Retinal pigment epithelial cell (primary cell): Measurements from ENCODE around the gene EVC2.

Experiments used
- DNase-seq: peaks from one replicate; pipeline ENCODE4 v3.0.0-alpha.2; 2010; ENCODE audit warnings: low read depth
- H3K4me3 ChIP-seq: 2 replicates; pipeline ENCODE4 v1.5.1; 2011; ENCODE audit warnings: mild to moderate bottlenecking, low read length, control low read depth, moderate library complexity
- CTCF ChIP-seq: conservative IDR thresholded peaks from 2 replicates; pipeline ENCODE4 v1.5.1; 2011; ENCODE audit warnings: low read depth, low read length, control low read depth, inconsistent platforms

The EVC2 gene

GRCh38 chr4:5678977-5679376 lies 29.4 kb downstream of the EVC2 start:
- DNase-seq, result no peak
- TF ChIP-seq CTCF, result no peak
- no peak overlapping the region for H3K4me3 ChIP-seq

- H3K4me3 ChIP-seq, result no peak overlapping the region
- no peak for TF ChIP-seq CTCF
- DNase-seq, result no peak
Observed at GRCh38 chr4:5676763-5677162, 31.6 kb downstream of the EVC2 start.

- H3K4me3 ChIP-seq, result no peak overlapping the region
- no peak for TF ChIP-seq CTCF
- no peak for DNase-seq
Observed at GRCh38 chr4:5666741-5667140, 41.6 kb downstream of the EVC2 start.

- H3K4me3 ChIP-seq, result no peak overlapping the region
- TF ChIP-seq CTCF, result no peak
Observed at GRCh38 chr4:5664778-5665177, 43.6 kb downstream of the EVC2 start.

GRCh38 chr4:5662555-5662954 lies 45.8 kb downstream of the EVC2 start:
- H3K4me3 ChIP-seq, result no peak overlapping the region
- DNase-seq, result no peak
- TF ChIP-seq CTCF, result no peak

More at GRCh38 chr4:5664778-5665177, 43.6 kb downstream of the EVC2 start:
- no peak for DNase-seq

- TF ChIP-seq CTCF, result no peak
- no peak for DNase-seq
- no peak overlapping the region for H3K4me3 ChIP-seq
Observed at GRCh38 chr4:5661237-5661636, 47.1 kb downstream of the EVC2 start.

- no peak for TF ChIP-seq CTCF
- DNase-seq, result no peak
- H3K4me3 ChIP-seq, result no peak overlapping the region
Observed at GRCh38 chr4:5660185-5660584, 48.2 kb downstream of the EVC2 start.
